ENCODE results near the gene GPC4. TPM values are rescaled to one million over a fixed set of nuclear protein-coding genes. Genes with fewer than 3 reads are reported as not detected.
A peak's percentile ranks its signal among the peaks of the same experiment; 100 is the strongest.

GPC4 gene
- polyA plus RNA-seq, 3 donors: 0.03 to 0.59 (median 0.27) TPM

DNA sequence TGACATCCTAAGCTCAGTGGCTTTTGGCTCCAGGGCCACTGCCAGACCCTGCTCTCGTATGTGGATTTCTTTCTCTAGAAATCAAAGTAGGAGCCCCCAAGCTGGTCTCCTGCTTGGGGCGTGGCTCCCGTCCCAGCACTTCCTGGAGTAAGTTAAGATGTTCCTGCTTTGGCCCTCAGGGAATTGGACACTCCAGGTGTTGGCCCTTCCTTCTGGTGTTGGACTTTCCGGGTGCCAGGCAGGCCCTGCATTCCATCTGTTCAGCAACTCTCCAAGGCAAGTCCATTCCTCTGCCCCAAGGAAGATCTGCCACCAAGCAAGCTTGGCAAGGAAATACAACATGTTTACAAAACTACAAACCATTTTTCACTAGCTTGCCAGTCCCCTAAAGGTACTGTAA is 22.1 kb upstream of the GPC4 start:
- H3K4me3 Mint-ChIP-seq: no peak overlapping the region
- H3K4me3 ChIP-seq (replicated peaks in 1 of 3; ENCODE audit: low read depth in 2 of 3, low read length in 3 of 3): no peak overlapping the region
- WGBS (ENCODE audit: insufficient coverage): 90% methylated on average over 2 of the region's 4 CpGs
- no peak overlapping the region for H3K27ac ChIP-seq (ENCODE audit: low read depth in 1 of 2, low read length in 2 of 2)
- TF ChIP-seq, protein P1, sequence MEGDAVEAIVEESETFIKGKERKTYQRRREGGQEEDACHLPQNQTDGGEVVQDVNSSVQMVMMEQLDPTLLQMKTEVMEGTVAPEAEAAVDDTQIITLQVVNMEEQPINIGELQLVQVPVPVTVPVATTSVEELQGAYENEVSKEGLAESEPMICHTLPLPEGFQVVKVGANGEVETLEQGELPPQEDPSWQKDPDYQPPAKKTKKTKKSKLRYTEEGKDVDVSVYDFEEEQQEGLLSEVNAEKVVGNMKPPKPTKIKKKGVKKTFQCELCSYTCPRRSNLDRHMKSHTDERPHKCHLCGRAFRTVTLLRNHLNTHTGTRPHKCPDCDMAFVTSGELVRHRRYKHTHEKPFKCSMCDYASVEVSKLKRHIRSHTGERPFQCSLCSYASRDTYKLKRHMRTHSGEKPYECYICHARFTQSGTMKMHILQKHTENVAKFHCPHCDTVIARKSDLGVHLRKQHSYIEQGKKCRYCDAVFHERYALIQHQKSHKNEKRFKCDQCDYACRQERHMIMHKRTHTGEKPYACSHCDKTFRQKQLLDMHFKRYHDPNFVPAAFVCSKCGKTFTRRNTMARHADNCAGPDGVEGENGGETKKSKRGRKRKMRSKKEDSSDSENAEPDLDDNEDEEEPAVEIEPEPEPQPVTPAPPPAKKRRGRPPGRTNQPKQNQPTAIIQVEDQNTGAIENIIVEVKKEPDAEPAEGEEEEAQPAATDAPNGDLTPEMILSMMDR (IDR thresholded peaks at IDR 0.05): no peak
- H3K27me3 ChIP-seq (ENCODE audit: control insufficient read depth in 2 of 2, insufficient read depth in 2 of 2, low read length in 2 of 2): no peaks in the 10 kb centered on the region
- H3K9me3 ChIP-seq (replicated peaks in 1 of 2; ENCODE audit: control insufficient read depth in 1 of 2, insufficient read depth in 1 of 2, low read length in 2 of 2): peaks cover 0 to 5% of the 10 kb centered on the region in 2 donors
- DNase-seq: no peak
- H2AFZ ChIP-seq (ENCODE audit: insufficient read depth, low read depth, low read length, poor library complexity, severe bottlenecking): no peak overlapping the region
- H3K9ac ChIP-seq (ENCODE audit: insufficient read depth, low read length, poor library complexity, severe bottlenecking): no peak overlapping the region
- no peaks in the 10 kb centered on the region for H4K20me1 ChIP-seq (ENCODE audit: insufficient read depth, low read length)
- no peaks in the 10 kb centered on the region for H3K36me3 ChIP-seq (replicated peaks in 1 of 2; ENCODE audit: control insufficient read depth in 1 of 2, insufficient read depth in 2 of 2, low read length in 2 of 2)
- no peaks in the 10 kb centered on the region for H3K36me3 Mint-ChIP-seq
- H3K79me2 ChIP-seq (ENCODE audit: insufficient read depth, low read length): no peaks in the 10 kb centered on the region
- intact Hi-C loops (cut with micrococcal nuclease): no loop called here
- H3K4me2 ChIP-seq (replicated peaks; ENCODE audit: extremely low read depth, low read length, poor library complexity, severe bottlenecking): no peak overlapping the region
- peaks cover 0 to 3% (median 0%) of the 10 kb centered on the region in 3 donors for H3K27me3 Mint-ChIP-seq (ENCODE audit: low read depth in 3 of 3)
- no peaks in the 10 kb centered on the region for H3K4me1 ChIP-seq (ENCODE audit: control insufficient read depth in 1 of 2, insufficient read depth in 2 of 2, low read length in 2 of 2)
- H3K27ac Mint-ChIP-seq: peak overlapping the region in 1 of 7 donors; percentile 39
- peaks cover 0 to 5% (median 0%) of the 10 kb centered on the region in 7 donors for H3K9me3 Mint-ChIP-seq
- no peaks in the 10 kb centered on the region for H3K4me1 Mint-ChIP-seq

DNA sequence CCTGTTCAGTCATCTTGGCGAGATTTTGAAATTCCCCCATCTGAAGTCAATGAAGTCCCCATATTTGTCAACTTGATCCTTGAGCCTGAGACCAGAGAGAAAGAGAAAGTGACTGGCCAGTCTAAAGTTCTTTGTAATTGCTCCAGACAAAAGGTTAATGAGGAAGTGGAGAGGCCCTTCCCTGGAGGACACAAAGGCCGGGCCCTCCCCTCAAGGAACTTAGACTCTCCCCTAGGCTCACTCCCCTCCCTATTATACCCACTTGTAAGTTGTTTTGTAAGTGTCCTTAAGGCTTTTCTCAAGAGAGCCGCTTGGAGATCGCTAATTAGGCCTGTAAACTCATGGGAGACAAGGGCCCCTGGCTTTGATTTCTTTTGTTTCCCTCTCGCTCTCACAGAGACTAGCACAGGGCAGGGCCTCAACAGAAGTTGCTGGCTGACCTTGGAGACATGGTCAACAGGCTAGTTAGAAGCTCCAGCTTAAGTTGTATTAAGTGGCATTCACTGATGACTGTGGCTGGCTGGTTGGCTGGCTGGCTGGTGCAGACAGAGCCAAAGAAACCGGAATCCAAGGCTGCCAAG is 20.3 kb upstream of the GPC4 start:
- no peak for DNase-seq
- Histone ChIP-seq H3K4me2 (replicated peaks; ENCODE audit: extremely low read depth, low read length, poor library complexity, severe bottlenecking) (no peak overlapping the region), H3K36me3 (replicated peaks in 1 of 2; ENCODE audit: control insufficient read depth in 1 of 2, insufficient read depth in 2 of 2, low read length in 2 of 2) (no peaks in the 10 kb centered on the region), H3K79me2 (ENCODE audit: insufficient read depth, low read length) (no peaks in the 10 kb centered on the region), H3K4me3 (replicated peaks in 1 of 3; ENCODE audit: low read depth in 2 of 3, low read length in 3 of 3) (no peak overlapping the region), H3K27me3 (ENCODE audit: control insufficient read depth in 2 of 2, insufficient read depth in 2 of 2, low read length in 2 of 2) (no peaks in the 10 kb centered on the region), H4K20me1 (ENCODE audit: insufficient read depth, low read length) (no peaks in the 10 kb centered on the region), H3K27ac (ENCODE audit: low read depth in 1 of 2, low read length in 2 of 2) (no peak overlapping the region), H3K4me1 (ENCODE audit: control insufficient read depth in 1 of 2, insufficient read depth in 2 of 2, low read length in 2 of 2) (no peaks in the 10 kb centered on the region), H3K9ac (ENCODE audit: insufficient read depth, low read length, poor library complexity, severe bottlenecking) (no peak overlapping the region), H3K9me3 (replicated peaks in 1 of 2; ENCODE audit: control insufficient read depth in 1 of 2, insufficient read depth in 1 of 2, low read length in 2 of 2) (peaks cover 0 to 5% of the 10 kb centered on the region in 2 donors), H2AFZ (ENCODE audit: insufficient read depth, low read depth, low read length, poor library complexity, severe bottlenecking) (no peak overlapping the region)
- TF ChIP-seq, protein P1 (IDR thresholded peaks at IDR 0.05): no peak
- no peaks in the 10 kb centered on the region for H3K36me3 Mint-ChIP-seq
- H3K9me3 Mint-ChIP-seq: peaks cover 0 to 3% (median 0%) of the 10 kb centered on the region in 7 donors
- H3K27me3 Mint-ChIP-seq (ENCODE audit: low read depth in 3 of 3): peaks cover 0 to 1% (median 0%) of the 10 kb centered on the region in 3 donors
- peak overlapping the region in 1 of 7 donors; percentile 12 for H3K27ac Mint-ChIP-seq
- no peak overlapping the region for H3K4me3 Mint-ChIP-seq
- no peaks in the 10 kb centered on the region for H3K4me1 Mint-ChIP-seq
- intact Hi-C loops (cut with micrococcal nuclease): no loop called here
- 100% methylated on average over 2 of the region's 6 CpGs for WGBS (ENCODE audit: insufficient coverage)

Measured in CD14-positive monocyte (primary cell).